AG09309 (cell line): ENCODE results near the gene RARS2.

ENCODE experiments used
- DNase-seq: peaks from one replicate; pipeline ENCODE4 v3.0.0-alpha.2; 2010; ENCODE audit warnings: low read depth
- H3K4me3 ChIP-seq: 2 replicates; pipeline ENCODE4 v1.5.1; 2011; ENCODE audit warnings: mild to moderate bottlenecking, low read depth, low read length, moderate library complexity; ENCODE audit not compliant: control insufficient read depth
- CTCF ChIP-seq: IDR thresholded peaks from 2 replicates; pipeline ENCODE4 v1.5.1; 2011; ENCODE audit warnings: mild to moderate bottlenecking, low read depth, low read length, inconsistent platforms; ENCODE audit not compliant: insufficient read depth, control insufficient read depth; ENCODE audit errors: missing control alignments

Gene RARS2

GRCh38 chr6:87543696-87544473 lies 45.9 kb downstream of the RARS2 start:
- TF ChIP-seq CTCF: no peak
- no peak for DNase-seq
- no peak overlapping the region for H3K4me3 ChIP-seq

DNA sequence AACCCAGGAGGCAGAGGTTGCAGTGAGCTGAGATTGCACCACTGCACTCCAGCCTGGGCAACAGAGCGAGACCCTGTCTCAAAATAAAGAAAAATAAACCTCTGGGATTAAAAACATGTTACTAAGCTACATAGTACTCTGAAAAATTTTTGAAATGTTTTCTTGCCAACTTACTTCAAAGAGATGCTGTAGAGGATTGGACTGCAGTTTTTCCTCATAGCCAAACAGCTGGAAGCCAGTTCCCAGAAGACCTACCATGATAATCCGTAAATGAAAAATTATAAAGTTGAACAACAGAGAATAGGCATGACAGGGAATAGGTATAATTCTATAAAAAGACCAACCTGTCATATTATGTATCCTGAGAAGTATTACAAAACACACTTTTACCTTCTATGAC lies 48.0 kb downstream of the RARS2 start:
- no peak for DNase-seq
- no peak for TF ChIP-seq CTCF

GRCh38 chr6:87541041-87541440 lies 48.7 kb downstream of the RARS2 start:
- no peak for TF ChIP-seq CTCF
- H3K4me3 ChIP-seq: no peak overlapping the region
- no peak for DNase-seq

More for the DNA sequence above, 48.0 kb downstream of the RARS2 start:
- H3K4me3 ChIP-seq: no peak overlapping the region

- no peak for DNase-seq
- no peak for TF ChIP-seq CTCF
- H3K4me3 ChIP-seq: no peak overlapping the region
These were observed 49.2 kb downstream of the RARS2 start for GRCh38 chr6:87540539-87540938.

- no peak for DNase-seq
- no peak overlapping the region for H3K4me3 ChIP-seq
- TF ChIP-seq CTCF: no peak
These were observed 50.2 kb downstream of the RARS2 start for GRCh38 chr6:87539554-87539953.

DNA sequence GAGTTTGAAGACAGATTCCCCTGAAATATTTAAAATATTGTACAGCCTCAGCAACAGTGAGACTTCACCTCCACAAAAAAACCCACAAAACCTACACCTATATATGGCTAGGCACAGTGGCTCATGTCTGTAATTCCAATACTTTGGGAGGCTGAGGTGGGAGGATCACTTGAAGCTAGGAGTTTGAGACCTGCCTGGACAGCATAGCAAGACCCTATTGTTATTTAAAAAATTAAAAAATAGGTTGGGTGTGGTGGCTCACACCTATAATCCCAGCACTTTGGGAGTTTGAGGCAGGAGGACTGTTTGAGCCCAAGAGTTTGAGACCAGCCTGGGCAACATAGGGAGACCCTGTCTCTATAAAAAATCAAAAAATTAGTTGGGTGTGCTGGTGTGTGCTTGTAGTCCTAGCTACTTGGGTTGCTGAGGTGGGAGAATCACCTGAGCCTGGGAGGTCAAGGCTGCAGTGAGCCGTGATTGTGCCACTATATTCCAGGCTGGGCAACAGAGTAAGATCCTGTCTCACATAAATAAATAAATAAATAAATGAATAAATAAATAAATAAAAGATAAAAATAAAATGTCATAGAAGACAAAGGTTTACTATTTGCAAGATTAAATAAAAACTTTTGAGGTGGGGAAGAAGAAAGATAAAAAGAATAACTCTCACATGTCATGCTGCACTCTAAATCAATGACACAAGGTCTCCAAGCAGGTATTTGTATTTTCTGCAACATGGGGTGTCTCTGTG lies 51.1 kb downstream of the RARS2 start:
- TF ChIP-seq CTCF: no peak
- no peak for DNase-seq

More for the DNA sequence above, 51.1 kb downstream of the RARS2 start:
- no peak overlapping the region for H3K4me3 ChIP-seq
